Measurements from ENCODE around the gene DLGAP1.

Gene DLGAP1

DNA sequence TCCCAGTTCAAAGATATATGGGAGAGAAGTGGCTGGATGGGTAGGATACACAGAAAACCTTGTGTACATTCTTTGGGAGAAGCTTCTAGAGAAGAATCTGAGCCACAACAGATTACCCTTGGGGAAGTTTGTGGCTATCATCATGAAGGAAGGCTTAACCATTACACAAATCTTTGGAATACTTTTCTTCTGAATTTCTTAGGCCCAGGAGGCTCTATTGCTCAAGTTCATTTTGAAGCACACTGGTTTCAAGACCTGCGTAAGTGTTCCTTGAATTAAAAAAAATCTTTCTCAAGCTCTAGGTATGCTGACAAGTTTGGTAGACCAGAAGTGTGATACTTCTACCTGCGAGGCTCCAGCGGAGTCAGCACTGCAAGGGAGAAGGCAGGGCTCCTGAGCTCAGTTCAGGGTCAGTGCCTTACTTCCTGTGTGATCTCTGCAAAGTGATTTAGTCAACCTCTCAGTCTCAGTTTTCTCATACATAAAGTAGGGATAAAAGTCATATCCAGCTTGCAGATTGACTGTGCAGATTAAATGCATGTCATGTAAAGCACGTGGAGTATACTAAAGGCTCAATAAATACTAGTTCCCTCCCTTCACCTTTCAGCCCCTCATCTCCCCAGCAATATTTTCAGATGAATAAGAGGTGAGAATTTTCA lies 438.6 kb downstream of the DLGAP1 start:
- DNase-seq (ENCODE audit: low spot score): peak; percentile 17
- TF ChIP-seq, protein P1, sequence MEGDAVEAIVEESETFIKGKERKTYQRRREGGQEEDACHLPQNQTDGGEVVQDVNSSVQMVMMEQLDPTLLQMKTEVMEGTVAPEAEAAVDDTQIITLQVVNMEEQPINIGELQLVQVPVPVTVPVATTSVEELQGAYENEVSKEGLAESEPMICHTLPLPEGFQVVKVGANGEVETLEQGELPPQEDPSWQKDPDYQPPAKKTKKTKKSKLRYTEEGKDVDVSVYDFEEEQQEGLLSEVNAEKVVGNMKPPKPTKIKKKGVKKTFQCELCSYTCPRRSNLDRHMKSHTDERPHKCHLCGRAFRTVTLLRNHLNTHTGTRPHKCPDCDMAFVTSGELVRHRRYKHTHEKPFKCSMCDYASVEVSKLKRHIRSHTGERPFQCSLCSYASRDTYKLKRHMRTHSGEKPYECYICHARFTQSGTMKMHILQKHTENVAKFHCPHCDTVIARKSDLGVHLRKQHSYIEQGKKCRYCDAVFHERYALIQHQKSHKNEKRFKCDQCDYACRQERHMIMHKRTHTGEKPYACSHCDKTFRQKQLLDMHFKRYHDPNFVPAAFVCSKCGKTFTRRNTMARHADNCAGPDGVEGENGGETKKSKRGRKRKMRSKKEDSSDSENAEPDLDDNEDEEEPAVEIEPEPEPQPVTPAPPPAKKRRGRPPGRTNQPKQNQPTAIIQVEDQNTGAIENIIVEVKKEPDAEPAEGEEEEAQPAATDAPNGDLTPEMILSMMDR (IDR thresholded peaks at IDR 0.05; ENCODE audit: extremely low read depth, insufficient read depth, missing control alignments): no peak
- in situ Hi-C loops (cut with MboI; ENCODE audit: low pct_unique_long_range_greater_than_20kb, low sequenced_read_pairs, unreplicated experiment): no loop called here

DNA sequence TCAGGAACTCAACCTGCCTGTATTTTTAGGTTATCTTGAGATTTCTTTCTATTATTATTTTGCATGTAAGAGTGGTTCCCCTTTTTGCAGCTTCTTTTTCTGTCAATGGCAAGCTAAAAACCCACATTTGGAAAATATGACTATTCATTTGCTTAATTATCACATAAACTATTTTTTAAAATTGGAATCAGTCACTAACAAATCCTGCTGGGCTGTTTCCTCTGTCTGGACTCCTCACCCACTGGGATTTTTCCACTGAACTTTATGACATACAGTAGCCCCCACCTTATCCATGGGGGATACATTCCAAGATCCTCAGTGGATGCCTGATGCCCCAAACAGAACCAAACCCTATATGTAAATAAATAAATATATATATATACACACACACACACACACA lies 447.3 kb downstream of the DLGAP1 start:
- no peak for DNase-seq (ENCODE audit: low spot score)
- TF ChIP-seq, protein P1 (IDR thresholded peaks at IDR 0.05; ENCODE audit: extremely low read depth, insufficient read depth, missing control alignments): no peak
- in situ Hi-C loops (cut with MboI; ENCODE audit: low pct_unique_long_range_greater_than_20kb, low sequenced_read_pairs, unreplicated experiment): no loop called here

DNA sequence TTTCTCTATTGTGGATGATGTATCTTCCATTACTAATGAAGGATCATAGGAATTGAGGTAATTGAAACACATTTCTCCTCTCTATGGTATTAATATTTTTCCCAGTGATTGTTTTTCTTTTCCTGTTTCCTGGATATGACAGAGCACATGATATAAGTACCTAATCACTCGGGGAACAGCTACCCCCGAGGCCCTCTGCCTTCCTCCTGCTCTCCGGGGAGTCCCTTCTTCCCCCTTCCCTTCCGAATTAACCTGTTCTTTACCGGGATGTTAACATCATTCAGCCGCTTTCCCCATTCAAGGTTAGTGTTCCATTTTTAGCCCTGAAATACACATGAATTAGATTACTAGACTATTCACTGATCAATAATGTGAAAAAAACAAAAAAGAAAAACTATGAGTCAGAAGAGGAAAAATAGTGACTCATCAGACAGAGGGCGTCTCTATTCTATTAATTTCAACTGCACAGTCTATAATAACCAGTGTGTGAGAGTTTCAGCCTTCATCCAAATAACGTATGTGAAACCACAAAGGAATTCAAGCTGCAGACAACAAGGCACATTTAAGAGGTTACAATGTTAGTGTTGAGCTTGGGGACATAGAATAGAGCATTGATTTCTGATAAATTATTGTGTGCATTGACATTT lies 450.8 kb downstream of the DLGAP1 start:
- DNase-seq (ENCODE audit: low spot score): no peak
- TF ChIP-seq, protein P1 (IDR thresholded peaks at IDR 0.05; ENCODE audit: extremely low read depth, insufficient read depth, missing control alignments): no peak
- in situ Hi-C loops (cut with MboI; ENCODE audit: low pct_unique_long_range_greater_than_20kb, low sequenced_read_pairs, unreplicated experiment): no loop called here

DNA sequence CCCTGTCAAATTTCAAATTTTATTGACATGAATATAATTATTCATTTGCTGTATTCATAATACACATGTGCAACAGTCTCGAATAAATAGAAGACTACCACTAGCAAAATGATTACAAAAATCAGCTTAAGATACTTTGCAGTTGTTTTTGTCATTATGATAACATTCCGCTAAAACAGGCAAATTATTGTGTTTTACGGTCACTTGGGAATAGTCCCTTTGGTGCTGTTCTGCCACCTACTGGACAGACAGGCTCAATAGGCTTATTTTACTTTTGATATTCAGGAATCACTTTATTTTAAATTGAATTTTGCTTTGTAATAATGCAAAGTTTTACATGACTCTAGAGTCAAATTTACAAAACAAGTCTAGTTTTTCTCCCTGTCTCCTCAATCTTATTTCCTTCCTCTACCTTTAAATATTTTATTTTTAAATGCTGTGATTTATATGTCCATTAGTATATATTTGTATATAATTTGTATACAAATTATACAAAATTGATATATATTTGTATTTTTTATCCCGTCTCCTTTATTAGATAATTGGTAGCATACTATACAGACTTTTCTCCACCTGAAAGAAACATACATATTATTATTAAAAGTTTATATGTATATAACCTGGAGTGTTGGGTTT lies 456.3 kb downstream of the DLGAP1 start:
- DNase-seq (ENCODE audit: low spot score): no peak

DNA sequence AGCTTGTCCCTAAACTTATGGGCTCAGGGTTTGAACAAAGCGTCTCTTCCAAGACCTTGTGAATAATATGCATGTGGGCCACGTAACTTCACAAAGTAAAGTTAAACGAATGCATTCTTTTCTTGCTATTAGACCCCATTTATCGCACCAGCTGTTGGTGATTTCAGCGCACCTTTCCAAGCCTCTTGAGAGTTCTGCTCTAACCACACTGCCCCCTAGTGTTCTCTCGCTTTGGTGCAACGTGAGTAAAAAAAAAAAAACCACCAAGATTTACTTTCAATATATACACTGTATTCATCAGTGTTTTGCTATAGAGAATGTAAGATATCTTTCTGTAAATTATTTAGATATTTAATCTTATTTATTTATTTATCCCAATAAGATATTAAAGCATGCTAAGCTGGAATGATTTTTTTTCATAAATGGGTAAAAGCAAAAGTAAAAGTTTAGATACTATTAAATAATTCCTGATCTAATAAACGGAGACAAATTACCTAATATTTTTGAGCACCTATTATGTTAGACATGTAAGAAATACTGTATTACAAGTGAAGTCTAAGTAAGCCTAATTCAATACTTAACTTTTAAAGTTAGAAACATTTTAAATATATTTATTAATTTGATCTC lies 459.5 kb downstream of the DLGAP1 start:
- TF ChIP-seq, protein P1 (IDR thresholded peaks at IDR 0.05; ENCODE audit: extremely low read depth, insufficient read depth, missing control alignments): peak; percentile 84
- DNase-seq (ENCODE audit: low spot score): no peak
- in situ Hi-C loops (cut with MboI; ENCODE audit: low pct_unique_long_range_greater_than_20kb, low sequenced_read_pairs, unreplicated experiment): no loop called here

More for the DNA sequence above, 456.3 kb downstream of the DLGAP1 start:
- TF ChIP-seq, protein P1 (IDR thresholded peaks at IDR 0.05; ENCODE audit: extremely low read depth, insufficient read depth, missing control alignments): peak; percentile 66
- in situ Hi-C loops (cut with MboI; ENCODE audit: low pct_unique_long_range_greater_than_20kb, low sequenced_read_pairs, unreplicated experiment): no loop called here

DNA sequence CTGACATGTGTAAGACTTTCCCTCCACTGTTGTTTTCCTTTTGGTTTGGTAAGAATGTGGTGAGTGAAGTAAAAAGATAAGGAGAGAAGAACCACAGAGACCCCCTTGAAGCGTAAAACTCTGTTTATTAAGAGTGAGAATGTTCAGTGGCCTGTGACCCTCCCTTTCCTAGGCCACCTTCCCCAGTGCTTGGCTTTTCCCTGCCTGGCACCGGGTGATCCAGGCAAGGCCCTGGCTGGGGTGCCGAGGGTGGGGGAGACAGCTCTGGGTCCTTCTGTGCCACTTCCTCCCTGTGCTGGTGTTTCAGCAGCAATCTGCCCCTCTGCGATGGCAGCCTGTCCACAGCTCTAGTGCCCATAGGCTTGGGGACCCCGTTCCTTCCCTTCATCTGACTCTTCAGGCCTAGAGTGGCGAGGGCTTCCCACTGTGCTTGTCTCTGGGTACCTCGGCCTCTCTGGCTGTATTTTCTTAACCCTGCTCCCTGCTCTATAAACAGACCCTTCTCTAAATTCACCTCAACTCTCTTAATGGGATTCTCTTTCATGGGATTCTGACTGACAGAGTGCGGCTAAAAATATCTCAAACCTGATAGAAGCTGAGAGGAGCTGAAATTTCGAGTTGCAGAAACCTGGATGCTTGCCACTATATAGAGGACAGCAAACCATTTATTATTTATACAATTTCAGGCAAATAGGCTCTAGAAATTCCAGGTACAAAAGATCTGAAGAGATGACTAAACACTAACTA lies 461.0 kb downstream of the DLGAP1 start:
- DNase-seq (ENCODE audit: low spot score): no peak
- TF ChIP-seq, protein P1 (IDR thresholded peaks at IDR 0.05; ENCODE audit: extremely low read depth, insufficient read depth, missing control alignments): no peak
- in situ Hi-C loops (cut with MboI; ENCODE audit: low pct_unique_long_range_greater_than_20kb, low sequenced_read_pairs, unreplicated experiment): no loop called here

Data from GM13977 (cell line).